ENCODE results near the gene ESRRG.
"Not testable (repeated sequence)": the region's sequence is repeated elsewhere in the genome, so short reads cannot be mapped to it uniquely, and the experiment has no call there.

ESRRG gene

DNA sequence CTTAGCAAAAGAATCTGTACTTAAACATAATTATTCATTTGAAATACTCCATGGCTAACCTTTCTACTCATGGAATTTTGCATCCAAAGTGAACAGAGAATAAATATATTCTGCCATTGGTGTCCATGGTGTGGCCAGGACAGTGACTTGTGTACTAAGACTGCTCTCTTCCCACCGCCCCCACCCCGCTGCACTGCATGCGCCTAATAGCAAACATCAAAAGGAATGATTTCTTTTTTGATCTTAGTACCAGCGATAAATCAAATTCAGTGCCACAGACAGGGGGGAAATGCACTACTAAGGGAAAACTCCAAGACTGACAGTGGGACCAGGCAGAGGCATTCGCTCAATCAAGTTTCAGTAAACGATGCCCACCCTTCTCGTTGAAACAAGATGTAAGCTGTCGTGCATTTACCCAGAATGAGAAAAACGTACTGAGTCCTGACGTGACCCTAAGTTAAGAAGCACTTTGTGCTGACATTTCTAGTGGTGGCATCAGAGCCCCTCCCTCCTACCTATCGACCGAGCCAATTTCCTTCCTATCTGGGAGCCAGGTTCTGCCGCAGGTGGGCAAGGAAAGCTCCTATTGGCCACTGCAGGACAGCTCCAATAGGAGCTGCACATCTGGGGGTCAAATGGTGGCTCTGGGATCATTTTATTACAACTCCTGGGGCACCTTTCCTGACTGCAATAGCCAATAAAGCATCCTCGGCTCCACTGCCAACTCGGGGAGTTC, 12.5 kb downstream of the ESRRG start:
- no peak overlapping the region for H3K4me3 ChIP-seq (ENCODE audit: control insufficient read depth, low read depth, low read length)
- no peak for DNase-seq (ENCODE audit: low read depth)
- TF ChIP-seq CTCF (conservative IDR thresholded peaks at IDR 0.05; ENCODE audit: control insufficient read depth, insufficient read depth, low read depth, low read length), result no peak

- TF ChIP-seq CTCF (conservative IDR thresholded peaks at IDR 0.05; ENCODE audit: control insufficient read depth, insufficient read depth, low read depth, low read length), result no peak
- H3K4me3 ChIP-seq (ENCODE audit: control insufficient read depth, low read depth, low read length), result no peak overlapping the region
- no peak for DNase-seq (ENCODE audit: low read depth)
These were observed 13.2 kb downstream of the ESRRG start for GRCh38 chr1:216710055-216710454.

DNA sequence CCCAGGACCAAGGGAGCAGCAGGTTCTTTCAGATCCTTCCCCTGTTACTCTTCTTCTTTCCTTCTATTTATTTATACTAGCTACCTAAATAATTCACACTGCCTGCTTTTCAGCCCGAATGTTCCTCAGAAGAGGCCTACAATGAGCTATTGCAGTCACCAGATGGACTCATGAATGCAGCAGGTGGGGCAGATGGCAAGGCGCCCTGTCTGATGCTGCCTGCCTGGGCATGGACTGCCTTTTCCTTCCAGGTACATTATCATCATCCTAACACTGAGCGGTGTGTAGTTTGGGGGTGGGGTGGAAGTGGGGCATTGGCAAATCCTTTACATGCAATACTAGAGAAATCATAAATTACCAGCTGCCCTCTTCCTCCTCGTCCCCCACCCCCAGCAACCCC, 17.6 kb downstream of the ESRRG start:
- no peak for DNase-seq (ENCODE audit: low read depth)
- no peak overlapping the region for H3K4me3 ChIP-seq (ENCODE audit: control insufficient read depth, low read depth, low read length)
- TF ChIP-seq CTCF (conservative IDR thresholded peaks at IDR 0.05; ENCODE audit: control insufficient read depth, insufficient read depth, low read depth, low read length), result no peak

DNA sequence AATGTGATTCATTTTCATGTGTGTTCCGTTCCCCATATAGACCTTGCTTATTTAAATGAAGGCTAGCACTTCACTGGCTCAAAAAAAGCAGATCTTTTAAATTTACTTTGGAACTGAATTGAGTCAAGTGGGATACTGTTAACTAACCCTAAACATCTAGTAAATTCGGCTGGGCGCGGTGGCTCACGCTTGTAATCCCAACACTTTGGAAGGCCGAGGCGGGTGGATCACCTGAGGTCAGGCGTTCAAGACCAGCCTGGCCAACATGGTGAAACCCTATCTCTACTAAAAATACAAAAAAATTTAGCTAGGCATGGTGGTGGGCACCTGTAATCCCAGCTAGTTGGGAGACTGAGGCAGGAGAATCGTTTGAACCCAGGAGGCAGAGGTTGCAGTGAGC, 19.2 kb downstream of the ESRRG start:
- not testable (repeated sequence) for DNase-seq (ENCODE audit: low read depth); H3K4me3 ChIP-seq (ENCODE audit: control insufficient read depth, low read depth, low read length)

GRCh38 chr1:216702170-216702569, 21.1 kb downstream of the ESRRG start:
- no peak overlapping the region for H3K4me3 ChIP-seq (ENCODE audit: control insufficient read depth, low read depth, low read length)
- no peak for DNase-seq (ENCODE audit: low read depth)
- no peak for TF ChIP-seq CTCF (conservative IDR thresholded peaks at IDR 0.05; ENCODE audit: control insufficient read depth, insufficient read depth, low read depth, low read length)

- no peak for TF ChIP-seq CTCF (conservative IDR thresholded peaks at IDR 0.05; ENCODE audit: control insufficient read depth, insufficient read depth, low read depth, low read length)
- H3K4me3 ChIP-seq (ENCODE audit: control insufficient read depth, low read depth, low read length), result no peak overlapping the region
- DNase-seq (ENCODE audit: low read depth), result no peak
These were observed 22.4 kb downstream of the ESRRG start for GRCh38 chr1:216700779-216701178.

- no peak for DNase-seq (ENCODE audit: low read depth)
- no peak overlapping the region for H3K4me3 ChIP-seq (ENCODE audit: control insufficient read depth, low read depth, low read length)
- no peak for TF ChIP-seq CTCF (conservative IDR thresholded peaks at IDR 0.05; ENCODE audit: control insufficient read depth, insufficient read depth, low read depth, low read length)
These were observed 31.5 kb downstream of the ESRRG start for GRCh38 chr1:216691710-216692109.
